Naive B cell (primary cell): ENCODE data around the gene OMP. TPM values are rescaled to one million over a fixed set of nuclear protein-coding genes. Genes with fewer than 3 reads are reported as not detected.

Experiments used
- ATAC-seq, 2 donors: fragments of 150-1000 bp; cut with Tn5 transposase; 2 replicates each; pipeline ENCODE4 v1.10.0; 2021; ENCODE audit warnings: low read depth in 2 of 2, mild to moderate bottlenecking in 2 of 2, moderate library complexity in 2 of 2
- DNase-seq: peaks from one replicate; pipeline ENCODE4 v3.0.0; 2022
- H3K27ac Mint-ChIP-seq, 6 donors: one replicate each; pipeline ENCODE4 v1.8.0; 2020 to 2022; ENCODE audit warnings: mild to moderate bottlenecking in 6 of 6, mixed read lengths in 6 of 6, moderate library complexity in 5 of 6, inconsistent platforms in 2 of 6
- H3K27me3 Mint-ChIP-seq, 3 donors: one replicate each; pipeline ENCODE4 v1.8.0; 2021 to 2022; ENCODE audit warnings: mixed read lengths in 3 of 3, mild to moderate bottlenecking in 1 of 3
- H3K36me3 Mint-ChIP-seq, 2 donors: one replicate each; pipeline ENCODE4 v1.8.0; 2020 to 2022; ENCODE audit warnings: mixed read lengths in 2 of 2, inconsistent platforms in 1 of 2, mild to moderate bottlenecking in 1 of 2
- H3K4me1 Mint-ChIP-seq, 3 donors: one replicate each; pipeline ENCODE4 v1.8.0; 2020 to 2022; ENCODE audit warnings: mixed read lengths in 3 of 3, inconsistent platforms in 1 of 3, mild to moderate bottlenecking in 1 of 3, moderate library complexity in 1 of 3
- H3K4me3 Mint-ChIP-seq, 8 donors: one replicate each; pipeline ENCODE4 v1.8.0; 2020 to 2022; ENCODE audit warnings: mild to moderate bottlenecking in 8 of 8, mixed read lengths in 8 of 8, moderate library complexity in 8 of 8, inconsistent platforms in 2 of 8
- H3K9me3 Mint-ChIP-seq, 7 donors: one replicate each; pipeline ENCODE4 v1.8.0; 2020 to 2022; ENCODE audit warnings: mixed read lengths in 7 of 7, mild to moderate bottlenecking in 5 of 7, inconsistent platforms in 2 of 7, moderate library complexity in 1 of 7
- polyA plus RNA-seq, 6 donors: library from polyadenylated mRNA; unstranded; fragments of 300-500 nt; fragmentation: Illumina TruSeq; gene quantifications; one replicate each; pipeline ENCODE4 v1.2.3, GENCODE V29; 2021; ENCODE audit warnings: low read depth in 6 of 6

OMP gene
- polyA plus RNA-seq, 6 donors from 2014 or later, result not detected

- no peak overlapping the region for H3K4me3 Mint-ChIP-seq
- DNase-seq (no peak), ATAC-seq (no peak)
- H3K36me3 Mint-ChIP-seq, result no peaks in the 10 kb centered on the region
- H3K9me3 Mint-ChIP-seq, result peaks cover 0 to 1% (median 0%) of the 10 kb centered on the region in 7 donors
- H3K27me3 Mint-ChIP-seq, result peaks cover 0 to 10% (median 0%) of the 10 kb centered on the region in 3 donors
- H3K4me1 Mint-ChIP-seq, result no peaks in the 10 kb centered on the region
- H3K27ac Mint-ChIP-seq, result no peak overlapping the region
These were observed 16.9 kb downstream of the OMP start for GRCh38 chr11:77119531-77119936.

- no peaks in the 10 kb centered on the region for H3K36me3 Mint-ChIP-seq
These were observed 17.9 kb downstream of the OMP start for GRCh38 chr11:77120571-77120970.

GRCh38 chr11:77121096-77121640 is 18.5 kb downstream of the OMP start:
- Mint-ChIP-seq H3K36me3 (no peaks in the 10 kb centered on the region), H3K9me3 (peaks cover 0 to 1% (median 0%) of the 10 kb centered on the region in 7 donors), H3K27me3 (peaks cover under 1 to 14% (median 4%) of the 10 kb centered on the region in 3 donors), H3K4me1 (peaks cover under 1% of the 10 kb centered on the region in 3 donors), H3K4me3 (no peak overlapping the region), H3K27ac (peak overlapping the region in 1 of 6 donors; percentile 21)
- DNase-seq (no peak), ATAC-seq (no peak)

More at GRCh38 chr11:77120571-77120970, 17.9 kb downstream of the OMP start:
- Mint-ChIP-seq H3K9me3 (peaks cover 0 to 1% (median 0%) of the 10 kb centered on the region in 7 donors), H3K4me3 (peak overlapping the region in 1 of 8 donors; percentile 10), H3K4me1 (no peaks in the 10 kb centered on the region), H3K27ac (no peak overlapping the region), H3K27me3 (peaks cover 0 to 12% (median 0%) of the 10 kb centered on the region in 3 donors)
- DNase-seq (no peak), ATAC-seq (no peak)

GRCh38 chr11:77121876-77122575 is 19.4 kb downstream of the OMP start:
- H3K4me3 Mint-ChIP-seq, result no peak overlapping the region
- H3K27me3 Mint-ChIP-seq, result peaks cover 5 to 20% (median 10%) of the 10 kb centered on the region in 3 donors
- no peaks in the 10 kb centered on the region for H3K36me3 Mint-ChIP-seq
- H3K4me1 Mint-ChIP-seq, result peaks cover 4 to 9% (median 7%) of the 10 kb centered on the region in 3 donors
- ATAC-seq, result no peak
- no peak for DNase-seq
- peak overlapping the region in 1 of 6 donors; percentile 82 for H3K27ac Mint-ChIP-seq
- H3K9me3 Mint-ChIP-seq, result peaks cover 0 to 1% (median 0%) of the 10 kb centered on the region in 7 donors

GRCh38 chr11:77122576-77123212 is 20.1 kb downstream of the OMP start:
- DNase-seq, result no peak
- no peaks in the 10 kb centered on the region for H3K36me3 Mint-ChIP-seq
- peak overlapping the region in 1 of 8 donors; percentile 27 for H3K4me3 Mint-ChIP-seq
- H3K9me3 Mint-ChIP-seq, result peaks cover 0 to 1% (median 0%) of the 10 kb centered on the region in 7 donors
- ATAC-seq, result no peak
- H3K27ac Mint-ChIP-seq, result no peak overlapping the region
- H3K27me3 Mint-ChIP-seq, result peaks cover 5 to 20% (median 15%) of the 10 kb centered on the region in 3 donors
- peaks cover 11 to 16% (median 14%) of the 10 kb centered on the region in 3 donors for H3K4me1 Mint-ChIP-seq

- H3K36me3 Mint-ChIP-seq, result no peaks in the 10 kb centered on the region
- H3K9me3 Mint-ChIP-seq, result peaks cover 0 to 1% (median 0%) of the 10 kb centered on the region in 7 donors
- DNase-seq (no peak), ATAC-seq (no peak)
- H3K4me3 Mint-ChIP-seq, result no peak overlapping the region
- H3K4me1 Mint-ChIP-seq, result peaks cover 11 to 23% (median 19%) of the 10 kb centered on the region in 3 donors
- peak overlapping the region in 1 of 6 donors; percentile 52 for H3K27ac Mint-ChIP-seq
- peaks cover 5 to 23% (median 20%) of the 10 kb centered on the region in 3 donors for H3K27me3 Mint-ChIP-seq
These were observed 21.0 kb downstream of the OMP start for GRCh38 chr11:77123591-77123990.

- Mint-ChIP-seq H3K4me3 (no peak overlapping the region), H3K27ac (no peak overlapping the region), H3K9me3 (peaks cover 0 to 1% (median 0%) of the 10 kb centered on the region in 7 donors), H3K4me1 (peaks cover 11 to 23% (median 19%) of the 10 kb centered on the region in 3 donors), H3K36me3 (no peaks in the 10 kb centered on the region), H3K27me3 (peaks cover 5 to 23% (median 20%) of the 10 kb centered on the region in 3 donors)
- no peak for ATAC-seq
- no peak for DNase-seq
These were observed 21.4 kb downstream of the OMP start for GRCh38 chr11:77124041-77124440.

GRCh38 chr11:77124488-77124887 is 21.8 kb downstream of the OMP start:
- DNase-seq (no peak), ATAC-seq (no peak)
- Mint-ChIP-seq H3K4me3 (no peak overlapping the region), H3K4me1 (peaks cover 11 to 23% (median 19%) of the 10 kb centered on the region in 3 donors), H3K36me3 (no peaks in the 10 kb centered on the region), H3K27ac (no peak overlapping the region), H3K27me3 (peaks cover 5 to 23% (median 20%) of the 10 kb centered on the region in 3 donors), H3K9me3 (peaks cover 0 to 1% (median 0%) of the 10 kb centered on the region in 7 donors)

GRCh38 chr11:77125191-77125590 is 22.6 kb downstream of the OMP start:
- H3K27me3 Mint-ChIP-seq, result peaks cover 5 to 23% (median 20%) of the 10 kb centered on the region in 3 donors
- peaks cover 0 to 1% (median 0%) of the 10 kb centered on the region in 7 donors for H3K9me3 Mint-ChIP-seq
- DNase-seq (no peak), ATAC-seq (no peak)
- no peak overlapping the region for H3K27ac Mint-ChIP-seq
- no peaks in the 10 kb centered on the region for H3K36me3 Mint-ChIP-seq
- no peak overlapping the region for H3K4me3 Mint-ChIP-seq
- H3K4me1 Mint-ChIP-seq, result peaks cover 11 to 23% (median 19%) of the 10 kb centered on the region in 3 donors

GRCh38 chr11:77125695-77126094 is 23.1 kb downstream of the OMP start:
- Mint-ChIP-seq H3K27me3 (peaks cover 5 to 23% (median 20%) of the 10 kb centered on the region in 3 donors), H3K27ac (no peak overlapping the region), H3K9me3 (peaks cover 0 to 1% (median 0%) of the 10 kb centered on the region in 7 donors), H3K4me1 (peaks cover 11 to 23% (median 19%) of the 10 kb centered on the region in 3 donors), H3K36me3 (no peaks in the 10 kb centered on the region), H3K4me3 (peak overlapping the region in 2 of 8 donors; percentile 1 to 64)
- no peak for DNase-seq
- ATAC-seq, result no peak

- peak overlapping the region in 2 of 6 donors; percentile 39 to 62 for H3K27ac Mint-ChIP-seq
- H3K36me3 Mint-ChIP-seq, result no peaks in the 10 kb centered on the region
- peak overlapping the region in 6 of 8 donors; percentile 61 to 70 (median 64) for H3K4me3 Mint-ChIP-seq
- H3K9me3 Mint-ChIP-seq, result no peaks in the 10 kb centered on the region
- DNase-seq (no peak), ATAC-seq (no peak)
- peaks cover 5 to 23% (median 20%) of the 10 kb centered on the region in 3 donors for H3K27me3 Mint-ChIP-seq
- peaks cover 11 to 23% (median 19%) of the 10 kb centered on the region in 3 donors for H3K4me1 Mint-ChIP-seq
These were observed 23.6 kb downstream of the OMP start for GRCh38 chr11:77126156-77126775.

- Mint-ChIP-seq H3K9me3 (no peaks in the 10 kb centered on the region), H3K27ac (peak overlapping the region in 3 of 6 donors; percentile 25 to 62 (median 60)), H3K27me3 (peaks cover 5 to 23% (median 20%) of the 10 kb centered on the region in 3 donors), H3K4me1 (peaks cover 11 to 23% (median 19%) of the 10 kb centered on the region in 3 donors), H3K36me3 (no peaks in the 10 kb centered on the region), H3K4me3 (peak overlapping the region in 6 of 8 donors; percentile 19 to 81 (median 66))
- DNase-seq (no peak), ATAC-seq (no peak)
These were observed 24.2 kb downstream of the OMP start for GRCh38 chr11:77126861-77127234.
